ENCODE measurements around the gene WDR31. TPM values are rescaled to one million over a fixed set of nuclear protein-coding genes. Genes with fewer than 3 reads are reported as not detected.

WDR31 gene
- total RNA-seq, 1 donor from 2014 or later: 1.7 TPM

GRCh38 chr9:113355040-113355596 is 15.0 kb upstream of the WDR31 start:
- TF ChIP-seq CTCF (IDR thresholded peaks at IDR 0.05): peak; percentile 34
- Mint-ChIP-seq H3K36me3 (ENCODE audit: low read depth) (peaks cover 2% of the 10 kb centered on the region), H3K9me3 (ENCODE audit: low read depth) (no peaks in the 10 kb centered on the region), H3K27me3 (ENCODE audit: low read depth) (peaks cover 56% of the 10 kb centered on the region), H3K4me1 (ENCODE audit: low read depth) (peaks cover 2% of the 10 kb centered on the region), H3K27ac (ENCODE audit: unreplicated experiment) (no peak overlapping the region), H3K4me3 (ENCODE audit: unreplicated experiment) (no peak overlapping the region)
- DNase-seq (ENCODE audit: low spot score): no peak

GRCh38 chr9:113352411-113352810 is 12.3 kb upstream of the WDR31 start:
- Mint-ChIP-seq H3K4me3 (ENCODE audit: unreplicated experiment) (no peak overlapping the region), H3K27ac (ENCODE audit: unreplicated experiment) (peak overlapping the region; percentile 22), H3K36me3 (ENCODE audit: low read depth) (peaks cover 2% of the 10 kb centered on the region), H3K9me3 (ENCODE audit: low read depth) (no peaks in the 10 kb centered on the region), H3K4me1 (ENCODE audit: low read depth) (peaks cover 6% of the 10 kb centered on the region), H3K27me3 (ENCODE audit: low read depth) (peaks cover 62% of the 10 kb centered on the region)
- no peak for TF ChIP-seq CTCF (IDR thresholded peaks at IDR 0.05)
- DNase-seq (ENCODE audit: low spot score): no peak

- H3K4me3 Mint-ChIP-seq (ENCODE audit: unreplicated experiment): no peak overlapping the region
- peaks cover 6% of the 10 kb centered on the region for H3K4me1 Mint-ChIP-seq (ENCODE audit: low read depth)
- peaks cover 61% of the 10 kb centered on the region for H3K27me3 Mint-ChIP-seq (ENCODE audit: low read depth)
- no peak overlapping the region for H3K27ac Mint-ChIP-seq (ENCODE audit: unreplicated experiment)
- TF ChIP-seq CTCF (IDR thresholded peaks at IDR 0.05): no peak
- no peaks in the 10 kb centered on the region for H3K9me3 Mint-ChIP-seq (ENCODE audit: low read depth)
- DNase-seq (ENCODE audit: low spot score): no peak
- peaks cover 2% of the 10 kb centered on the region for H3K36me3 Mint-ChIP-seq (ENCODE audit: low read depth)
These were observed 11.9 kb upstream of the WDR31 start for GRCh38 chr9:113352006-113352405.

GRCh38 chr9:113350937-113351336 is 10.9 kb upstream of the WDR31 start:
- H3K27me3 Mint-ChIP-seq (ENCODE audit: low read depth): peaks cover 50% of the 10 kb centered on the region
- H3K36me3 Mint-ChIP-seq (ENCODE audit: low read depth): peaks cover 2% of the 10 kb centered on the region
- DNase-seq (ENCODE audit: low spot score): no peak
- H3K9me3 Mint-ChIP-seq (ENCODE audit: low read depth): no peaks in the 10 kb centered on the region
- TF ChIP-seq CTCF (IDR thresholded peaks at IDR 0.05): no peak
- H3K4me3 Mint-ChIP-seq (ENCODE audit: unreplicated experiment): no peak overlapping the region
- no peak overlapping the region for H3K27ac Mint-ChIP-seq (ENCODE audit: unreplicated experiment)
- H3K4me1 Mint-ChIP-seq (ENCODE audit: low read depth): peaks cover 6% of the 10 kb centered on the region

- DNase-seq (ENCODE audit: low spot score): no peak
- peak overlapping the region; percentile 61 for H3K4me3 Mint-ChIP-seq (ENCODE audit: unreplicated experiment)
- no peaks in the 10 kb centered on the region for H3K9me3 Mint-ChIP-seq (ENCODE audit: low read depth)
- H3K36me3 Mint-ChIP-seq (ENCODE audit: low read depth): peaks cover 2% of the 10 kb centered on the region
- H3K27ac Mint-ChIP-seq (ENCODE audit: unreplicated experiment): no peak overlapping the region
- H3K27me3 Mint-ChIP-seq (ENCODE audit: low read depth): peaks cover 49% of the 10 kb centered on the region
- no peak for TF ChIP-seq CTCF (IDR thresholded peaks at IDR 0.05)
- peaks cover 6% of the 10 kb centered on the region for H3K4me1 Mint-ChIP-seq (ENCODE audit: low read depth)
These were observed 10.1 kb upstream of the WDR31 start for GRCh38 chr9:113350107-113350661.

Measured in chondrocyte (in vitro differentiated cells).